DOHH2 (cell line): ENCODE data around the gene STARD3.

Experiments used
- H3F3A ChIP-seq: fragments of 200-600 bp; sonication (generic), shearing (Covaris generic); 2 replicates; pipeline ENCODE4 v1.6.0; 2016; ENCODE audit warnings: antibody characterized with exemption, mild to moderate bottlenecking; ENCODE audit not compliant: control insufficient read depth, insufficient read depth
- H3K27ac ChIP-seq: fragments of 200-600 bp; sonication (generic); 2 replicates; pipeline ENCODE4 v1.5.1; 2014; ENCODE audit warnings: low read depth, mild to moderate bottlenecking, low read length, moderate library complexity
- H3K27me3 ChIP-seq: fragments of 200-600 bp; sonication (generic); 2 replicates; pipeline ENCODE4 v1.6.1; 2014; ENCODE audit warnings: mild to moderate bottlenecking, low read length, mixed read lengths; ENCODE audit not compliant: control insufficient read depth
- H3K36me3 ChIP-seq: fragments of 200-600 bp; sonication (generic); 2 replicates; pipeline ENCODE4 v1.6.1; 2014; ENCODE audit warnings: mild to moderate bottlenecking, low read length, moderate library complexity, mixed read lengths; ENCODE audit not compliant: control insufficient read depth
- H3K4me1 ChIP-seq: fragments of 200-600 bp; sonication (generic); 2 replicates; pipeline ENCODE4 v1.6.1; 2014; ENCODE audit warnings: mild to moderate bottlenecking, low read length, mixed read lengths; ENCODE audit not compliant: control insufficient read depth
- H3K4me2 ChIP-seq: fragments of 200-600 bp; sonication (generic); 2 replicates; pipeline ENCODE4 v1.6.0; 2014; ENCODE audit warnings: mild to moderate bottlenecking, low read length, moderate library complexity
- H3K4me3 ChIP-seq: fragments of 200-600 bp; sonication (generic); 2 replicates; pipeline ENCODE4 v1.5.1; 2014; ENCODE audit warnings: mild to moderate bottlenecking, low read length, mixed read lengths
- H3K79me2 ChIP-seq: fragments of 200-600 bp; sonication (generic); 2 replicates; pipeline ENCODE4 v1.6.1; 2014; ENCODE audit warnings: mild to moderate bottlenecking, low read length, mixed read lengths; ENCODE audit not compliant: control insufficient read depth
- H3K9me2 ChIP-seq: fragments of 200-600 bp; sonication (generic); replicated peaks from 2 replicates; pipeline ENCODE4 v1.6.1; 2014; ENCODE audit warnings: mild to moderate bottlenecking, low read length, mixed read lengths; ENCODE audit not compliant: control insufficient read depth
- H3K9me3 ChIP-seq: fragments of 200-600 bp; sonication (generic); 2 replicates; pipeline ENCODE4 v1.6.1; 2014; ENCODE audit warnings: antibody characterized with exemption, low read length, mixed read lengths; ENCODE audit not compliant: control insufficient read depth, insufficient read depth
- H4K20me1 ChIP-seq: fragments of 200-600 bp; sonication (generic); 2 replicates; pipeline ENCODE4 v1.6.0; 2014; ENCODE audit warnings: low read depth, mild to moderate bottlenecking, antibody characterized with exemption, low read length, moderate library complexity; ENCODE audit not compliant: control insufficient read depth, insufficient read depth
- CTCF ChIP-seq: fragments of 200-600 bp; sonication (generic); IDR thresholded peaks from one replicate; pipeline ENCODE4 v1.5.1; 2014; ENCODE audit warnings: antibody characterized with exemption, mild to moderate bottlenecking, low read depth, low read length; ENCODE audit not compliant: poor library complexity, severe bottlenecking
- EZH2phosphoT487 ChIP-seq: fragments of 200-600 bp; sonication (generic); IDR thresholded peaks from 2 replicates; pipeline ENCODE4 v1.6.1; 2017; ENCODE audit warnings: borderline replicate concordance, mild to moderate bottlenecking, antibody characterized with exemption, low read length, moderate library complexity, mixed read lengths

STARD3 gene

GRCh38 chr17:39600288-39600996 lies 36.5 kb upstream of the STARD3 start:
- Histone ChIP-seq H3K36me3 (no peaks in the 10 kb centered on the region), H3K27ac (no peak overlapping the region), H3K4me3 (no peak overlapping the region), H3K27me3 (peaks cover 97% of the 10 kb centered on the region), H3K9me2 (no peaks in the 10 kb centered on the region), H3K9me3 (no peaks in the 10 kb centered on the region), H3K4me1 (peaks cover 15% of the 10 kb centered on the region), H4K20me1 (0 out of 2 replicates have a peak, but pooled peaks cover 2% of the 10 kb centered on the region), H3K79me2 (no peaks in the 10 kb centered on the region), H3K4me2 (no peak overlapping the region), H3F3A (no peaks in the 10 kb centered on the region; the same call in 1 of the 2 replicates)
- TF ChIP-seq CTCF (no peak), EZH2phosphoT487 (no peak)

- H3K27ac ChIP-seq, result no peak overlapping the region
- TF ChIP-seq EZH2phosphoT487, result peak; percentile 84
- no peak for TF ChIP-seq CTCF
- no peak overlapping the region for H3K4me3 ChIP-seq
- no peaks in the 10 kb centered on the region for H3K9me2 ChIP-seq
- no peak overlapping the region for H3K4me2 ChIP-seq
- H3K79me2 ChIP-seq, result no peaks in the 10 kb centered on the region
- no peaks in the 10 kb centered on the region for H3K36me3 ChIP-seq
- H4K20me1 ChIP-seq, result 0 out of 2 replicates have a peak, but pooled peaks cover 2% of the 10 kb centered on the region
- H3K27me3 ChIP-seq, result peaks cover 97% of the 10 kb centered on the region
- no peaks in the 10 kb centered on the region for H3K9me3 ChIP-seq
- peaks cover 19% of the 10 kb centered on the region for H3K4me1 ChIP-seq
- no peaks in the 10 kb centered on the region; the same call in 1 of the 2 replicates for H3F3A ChIP-seq
Observed at GRCh38 chr17:39600997-39601597, 35.8 kb upstream of the STARD3 start.

DNA sequence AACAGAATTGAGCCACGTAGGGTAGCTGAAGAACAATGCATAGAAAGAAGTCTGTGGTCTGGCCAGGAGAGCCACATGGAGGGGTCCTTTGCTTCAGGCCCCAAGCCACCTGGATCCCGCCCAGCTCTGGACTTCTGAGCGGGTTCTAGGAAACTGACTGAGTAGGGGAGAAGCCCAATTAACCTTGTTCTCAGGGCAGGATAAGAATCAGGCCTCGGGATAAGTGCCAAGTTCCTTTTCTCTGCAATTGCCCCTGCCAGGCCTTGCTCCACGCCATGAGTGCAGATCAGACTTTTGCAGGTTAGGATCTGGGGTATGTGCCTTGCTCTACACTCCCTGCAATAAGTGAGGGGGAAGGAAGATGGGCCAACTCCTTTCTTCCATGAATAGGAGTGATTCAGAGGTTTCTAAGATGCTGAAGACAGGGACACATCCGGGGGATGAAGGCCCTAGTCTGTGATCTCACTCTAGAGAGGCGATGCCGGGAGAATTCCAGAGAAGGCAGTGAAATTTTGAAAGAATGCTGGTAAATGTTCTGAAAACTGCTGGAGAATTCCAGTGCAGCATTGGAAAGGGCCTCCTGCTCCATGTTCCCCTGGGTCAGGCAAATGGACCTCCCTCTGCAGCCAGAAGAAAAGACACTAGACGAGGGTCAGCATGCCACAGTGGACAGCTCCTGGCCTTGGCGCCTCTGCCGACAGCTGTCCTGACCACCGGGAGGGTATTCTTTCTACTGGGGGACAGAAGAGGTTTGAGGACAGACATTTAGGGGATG lies 35.0 kb upstream of the STARD3 start:
- no peak overlapping the region for H3K4me2 ChIP-seq
- no peak for TF ChIP-seq CTCF
- TF ChIP-seq EZH2phosphoT487, result no peak
- H3K27me3 ChIP-seq, result peaks cover 97% of the 10 kb centered on the region

More for the DNA sequence above, 35.0 kb upstream of the STARD3 start:
- no peak overlapping the region for H3K4me3 ChIP-seq
- H3K4me1 ChIP-seq, result peaks cover 19% of the 10 kb centered on the region
- no peaks in the 10 kb centered on the region for H3K79me2 ChIP-seq
- no peak overlapping the region for H3K27ac ChIP-seq
- no peaks in the 10 kb centered on the region; the same call in 1 of the 2 replicates for H3F3A ChIP-seq
- H3K36me3 ChIP-seq, result no peaks in the 10 kb centered on the region
- H3K9me2 ChIP-seq, result no peaks in the 10 kb centered on the region
- no peaks in the 10 kb centered on the region for H3K9me3 ChIP-seq
- H4K20me1 ChIP-seq, result 0 out of 2 replicates have a peak, but pooled peaks cover 2% of the 10 kb centered on the region
